ENCODE results near the gene CDH4. TPM values are rescaled to one million over a fixed set of nuclear protein-coding genes. Genes with fewer than 3 reads are reported as not detected.

CDH4 gene
- total RNA-seq, 4 donors from 2014 or later: 0.71 to 4.2 (median 2.9) TPM

DNA sequence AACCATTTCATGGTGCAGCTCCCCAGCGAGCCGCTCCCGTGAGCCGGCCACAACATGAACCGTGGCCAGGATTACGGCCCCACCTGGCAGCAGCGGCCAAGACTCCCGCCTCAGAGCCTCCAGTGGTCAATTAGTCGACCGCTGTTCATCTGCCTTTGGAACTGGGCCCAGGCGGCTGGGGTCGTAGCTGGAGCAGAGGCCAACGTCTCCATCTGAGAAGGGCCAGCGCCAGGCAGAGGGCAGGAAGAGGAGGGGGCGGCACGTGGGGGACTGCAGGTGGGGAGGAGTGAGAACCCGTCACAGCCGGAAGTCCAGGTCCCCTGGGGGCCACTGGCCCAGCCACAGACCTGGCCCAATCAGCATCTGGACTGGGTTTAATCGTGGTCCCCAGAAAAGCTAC, 629.4 kb downstream of the CDH4 start:
- intact Hi-C loops (cut with DNase I; ENCODE audit: low total_unique reads): loop anchor here (10.0 kb wide), 1 partner anchor 1677 kb away; no protein-coding TSS in a partner anchor
- no peak for TF ChIP-seq POLR2A (IDR thresholded peaks at IDR 0.05)
- TF ChIP-seq, protein P1, sequence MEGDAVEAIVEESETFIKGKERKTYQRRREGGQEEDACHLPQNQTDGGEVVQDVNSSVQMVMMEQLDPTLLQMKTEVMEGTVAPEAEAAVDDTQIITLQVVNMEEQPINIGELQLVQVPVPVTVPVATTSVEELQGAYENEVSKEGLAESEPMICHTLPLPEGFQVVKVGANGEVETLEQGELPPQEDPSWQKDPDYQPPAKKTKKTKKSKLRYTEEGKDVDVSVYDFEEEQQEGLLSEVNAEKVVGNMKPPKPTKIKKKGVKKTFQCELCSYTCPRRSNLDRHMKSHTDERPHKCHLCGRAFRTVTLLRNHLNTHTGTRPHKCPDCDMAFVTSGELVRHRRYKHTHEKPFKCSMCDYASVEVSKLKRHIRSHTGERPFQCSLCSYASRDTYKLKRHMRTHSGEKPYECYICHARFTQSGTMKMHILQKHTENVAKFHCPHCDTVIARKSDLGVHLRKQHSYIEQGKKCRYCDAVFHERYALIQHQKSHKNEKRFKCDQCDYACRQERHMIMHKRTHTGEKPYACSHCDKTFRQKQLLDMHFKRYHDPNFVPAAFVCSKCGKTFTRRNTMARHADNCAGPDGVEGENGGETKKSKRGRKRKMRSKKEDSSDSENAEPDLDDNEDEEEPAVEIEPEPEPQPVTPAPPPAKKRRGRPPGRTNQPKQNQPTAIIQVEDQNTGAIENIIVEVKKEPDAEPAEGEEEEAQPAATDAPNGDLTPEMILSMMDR (IDR thresholded peaks at IDR 0.05): no peak
- no peak for DNase-seq (ENCODE audit: low spot score in 2 of 2)
- WGBS, 2 donors: 77 to 78% methylated on average over 17 to 18 of the region's 19 CpGs
- no peak overlapping the region for H3K4me3 ChIP-seq (ENCODE audit: low read depth, poor library complexity, severe bottlenecking)

DNA sequence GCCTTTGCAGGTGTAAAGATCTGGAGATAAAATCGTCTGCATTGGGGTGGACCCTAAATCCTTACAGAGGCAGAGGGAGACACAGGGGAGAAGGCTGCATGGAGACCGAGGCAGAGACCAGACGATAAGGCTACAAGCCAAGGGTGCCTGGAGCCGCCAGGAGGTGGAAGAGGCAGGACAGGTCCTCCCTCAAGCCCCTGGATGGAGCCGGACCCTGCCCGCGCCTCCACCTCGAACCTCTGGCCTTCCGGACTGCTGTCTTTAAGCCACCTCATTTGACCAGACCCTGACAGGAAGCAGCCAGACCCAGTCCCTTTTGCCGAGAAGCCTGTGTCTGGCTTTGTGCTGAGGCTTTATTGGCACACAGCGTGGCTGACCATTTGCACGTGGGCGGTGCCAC, 629.8 kb downstream of the CDH4 start:
- H3K4me3 ChIP-seq (ENCODE audit: low read depth, poor library complexity, severe bottlenecking): no peak overlapping the region
- 82 to 86% methylated on average over 13 of the region's 13 CpGs for WGBS, 2 donors
- intact Hi-C loops (cut with DNase I; ENCODE audit: low total_unique reads): loop anchor here (10.0 kb wide), 1 partner anchor 1677 kb away; no protein-coding TSS in a partner anchor
- TF ChIP-seq, protein P1 (IDR thresholded peaks at IDR 0.05): no peak
- no peak for TF ChIP-seq POLR2A (IDR thresholded peaks at IDR 0.05)
- DNase-seq (ENCODE audit: low spot score in 2 of 2): no peak

DNA sequence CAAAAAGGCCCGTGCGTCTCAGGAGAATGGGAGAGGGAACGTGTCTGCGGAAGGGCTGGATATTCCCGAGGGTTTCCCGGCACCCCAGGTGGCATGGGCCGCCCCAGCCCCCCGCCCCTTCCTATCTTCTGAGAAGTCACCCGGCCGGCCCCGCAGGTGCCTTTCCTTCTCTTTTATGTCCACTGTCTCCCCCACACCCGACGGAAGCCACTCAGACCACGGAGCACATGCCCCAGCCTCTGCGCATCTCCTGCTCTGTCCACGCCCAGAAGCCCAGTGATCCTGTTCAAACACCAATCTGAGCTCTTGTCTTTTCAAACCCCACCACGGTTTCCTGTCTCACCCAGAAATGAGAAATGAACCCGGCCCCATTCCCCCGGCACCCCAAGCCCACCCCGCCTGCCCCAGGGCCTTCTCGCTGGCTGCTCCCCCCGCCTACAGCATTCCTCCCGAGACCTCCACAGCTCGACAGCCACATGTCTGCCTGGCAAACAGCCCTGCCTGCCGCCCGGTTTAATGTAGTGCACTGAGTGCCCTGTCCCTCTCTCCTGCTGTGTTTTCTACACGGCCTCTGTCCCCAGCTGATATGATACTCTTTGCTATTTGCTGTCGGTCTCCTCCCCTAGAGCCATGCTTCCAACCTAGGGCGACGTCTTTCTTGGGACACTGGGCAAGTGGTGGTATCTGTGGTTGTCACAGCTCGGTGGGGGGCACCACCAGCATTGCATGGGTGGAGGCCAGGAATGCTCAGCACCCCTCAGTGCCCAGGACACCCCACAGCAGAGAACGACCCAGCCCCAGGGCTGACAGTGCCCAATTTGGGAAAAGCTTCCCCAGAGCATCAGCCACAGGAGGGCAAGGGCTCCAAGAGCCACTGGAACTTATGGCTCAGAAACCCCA, 630.9 kb downstream of the CDH4 start:
- intact Hi-C loops (cut with DNase I; ENCODE audit: low total_unique reads): loop anchor here (10.0 kb wide), 1 partner anchor 1678 kb away; no protein-coding TSS in a partner anchor

DNA sequence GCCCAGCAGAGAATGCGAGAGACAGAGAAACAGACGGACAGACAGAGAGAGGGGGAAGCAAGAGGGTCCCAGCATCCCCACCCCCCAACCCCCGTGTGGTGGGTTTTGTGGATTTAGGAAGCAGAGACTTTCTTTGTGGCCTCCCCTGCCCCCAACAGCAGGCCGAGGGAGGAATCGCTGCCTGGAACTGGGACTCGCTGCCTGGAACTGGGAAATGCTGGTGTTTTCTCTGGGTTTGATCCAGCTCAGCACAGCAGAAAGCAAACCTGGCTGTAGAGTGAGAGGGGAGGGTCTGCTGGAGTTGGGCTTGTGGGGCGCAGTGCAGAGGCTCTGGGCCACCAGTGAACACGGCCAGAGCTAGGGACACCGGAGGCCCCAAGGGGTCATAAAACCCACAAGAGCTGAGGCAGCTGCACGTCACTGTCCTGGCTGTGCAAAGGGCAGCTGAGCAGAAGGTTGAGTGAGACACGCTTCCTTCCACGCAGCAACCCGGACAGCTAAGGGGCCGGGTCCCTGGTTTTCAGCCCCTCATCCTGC, 631.9 kb downstream of the CDH4 start:
- intact Hi-C loops (cut with DNase I; ENCODE audit: low total_unique reads): loop anchor here (10.0 kb wide), 1 partner anchor 1679 kb away; no protein-coding TSS in a partner anchor
- no peak overlapping the region for H3K4me3 ChIP-seq (ENCODE audit: low read depth, poor library complexity, severe bottlenecking)
- DNase-seq (ENCODE audit: low spot score in 2 of 2): no peak
- TF ChIP-seq, protein P1 (IDR thresholded peaks at IDR 0.05): no peak
- no peak for TF ChIP-seq POLR2A (IDR thresholded peaks at IDR 0.05)
- 66 to 72% methylated on average over 14 of the region's 14 CpGs for WGBS, 2 donors

More for the DNA sequence above, 630.9 kb downstream of the CDH4 start:
- TF ChIP-seq, protein P1 (IDR thresholded peaks at IDR 0.05): no peak
- TF ChIP-seq POLR2A (IDR thresholded peaks at IDR 0.05): no peak
- no peak for DNase-seq (ENCODE audit: low spot score in 2 of 2)
- 61 to 71% methylated on average over 31 to 32 of the region's 32 CpGs for WGBS, 2 donors
- no peak overlapping the region for H3K4me3 ChIP-seq (ENCODE audit: low read depth, poor library complexity, severe bottlenecking)

DNA sequence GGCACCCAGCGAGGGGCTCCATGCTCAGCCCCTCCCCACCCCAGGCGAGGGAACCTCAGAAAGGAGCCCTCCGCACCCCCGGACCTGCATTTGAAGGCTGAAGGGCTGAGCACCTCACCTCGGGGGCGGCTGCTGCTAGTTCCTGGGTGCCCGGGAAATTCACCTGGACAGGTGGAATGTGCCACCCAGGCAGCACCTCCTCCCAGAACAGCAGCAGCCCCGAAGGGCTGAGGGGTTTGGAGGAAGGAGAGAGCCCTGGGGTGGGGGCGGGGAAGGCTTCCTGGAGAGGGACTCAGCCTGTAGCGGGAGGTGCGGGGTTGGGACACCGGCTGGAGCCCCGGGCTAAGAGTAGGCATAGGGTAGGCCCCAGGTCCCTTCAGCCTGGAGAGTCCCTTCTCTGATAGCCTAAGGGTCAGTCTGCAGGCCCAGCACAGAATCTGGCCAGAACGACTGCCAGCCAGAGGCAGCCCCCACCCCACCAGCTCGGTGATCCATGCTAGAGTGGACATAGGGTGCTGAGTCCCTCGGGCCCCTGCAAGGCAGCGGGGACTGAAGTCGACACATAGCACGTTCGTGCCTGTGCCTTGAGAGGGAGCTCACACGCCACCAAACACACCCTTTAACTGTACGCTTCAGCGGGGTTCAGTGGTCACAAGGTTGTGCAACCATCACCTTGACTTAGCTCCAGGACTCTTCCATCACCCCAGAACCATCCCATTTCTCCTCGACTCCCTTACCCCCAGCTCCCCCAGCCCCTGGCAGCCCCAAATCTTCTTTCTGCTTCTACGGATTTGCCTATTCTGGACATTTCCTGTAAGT, 632.7 kb downstream of the CDH4 start:
- TF ChIP-seq, protein P1 (IDR thresholded peaks at IDR 0.05): no peak
- intact Hi-C loops (cut with DNase I; ENCODE audit: low total_unique reads): loop anchor here (10.0 kb wide), 1 partner anchor 1680 kb away; no protein-coding TSS in a partner anchor
- 81 to 82% methylated on average over 18 to 25 of the region's 25 CpGs for WGBS, 2 donors
- no peak overlapping the region for H3K4me3 ChIP-seq (ENCODE audit: low read depth, poor library complexity, severe bottlenecking)
- no peak for DNase-seq (ENCODE audit: low spot score in 2 of 2)
